Endothelial cell of umbilical vein (primary cell): ENCODE measurements around the gene ADCY9. TPM values are rescaled to one million over a fixed set of nuclear protein-coding genes. Genes with fewer than 3 reads are reported as not detected.
A peak's percentile ranks its signal among the peaks of the same experiment; 100 is the strongest.

ENCODE experiments used
- BruUV-seq: library from RNA; stranded (reverse); fragments of 400-500 nt; replicated peaks from 2 replicates; lab custom pipeline; 2021; lab: Mats Ljungman, UMichigan
- CTCF ChIA-PET: fragments of 300-600, 350-600 bp; sonication (Branson Sonifier 250); formaldehyde crosslinking; loops from one replicate; lab custom pipeline; 2021; ENCODE audit warnings: antibody characterized with exemption, inconsistent platforms; lab: Charles Lee
- POLR2A ChIA-PET: fragments of 300-600, 350-600 bp; sonication (Branson Sonifier 250); formaldehyde crosslinking; loops from one replicate; lab custom pipeline; 2021; ENCODE audit warnings: antibody characterized with exemption, inconsistent platforms; lab: Charles Lee
- DNase-seq: peaks from one replicate; pipeline ENCODE4 v3.0.0-alpha.2; 2011; ENCODE audit warnings: low read depth, low spot score
- FAIRE-seq: peaks from 2 replicates; lab custom pipeline; 2011; peaks lifted over from hg19 to GRCh38; lab: Jason Lieb, UNC
- H2AFZ ChIP-seq: 2 replicates; pipeline ENCODE4 v1.6.0; 2012; ENCODE audit warnings: low read depth, low read length, control low read depth, inconsistent platforms
- H3K27ac ChIP-seq: 2 replicates; pipeline ENCODE4 v1.5.1; 2011; ENCODE audit warnings: low read depth, mild to moderate bottlenecking, control low read depth, low read length, moderate library complexity; ENCODE audit not compliant: insufficient read depth
- H3K27me3 ChIP-seq, 2 experiments: 2 replicates each; pipeline versions ENCODE4 v1.6.0 to v1.6.1; 2011; ENCODE audit warnings: low read length in 2 of 2, mixed read lengths in 1 of 2; ENCODE audit not compliant: control insufficient read depth in 2 of 2, insufficient read depth in 2 of 2
- H3K36me3 ChIP-seq, 2 experiments: 2 replicates in 1 of 2; 3 replicates in 1 of 2; pipeline ENCODE4 v1.5.1; 2011; ENCODE audit warnings: low read length in 2 of 2, mild to moderate bottlenecking in 1 of 2, moderate library complexity in 1 of 2; ENCODE audit not compliant: control insufficient read depth in 2 of 2, insufficient read depth in 2 of 2; ENCODE audit errors: extremely low read depth in 1 of 2
- H3K4me1 ChIP-seq: 3 replicates; pipeline ENCODE4 v1.5.1; 2011; ENCODE audit warnings: mild to moderate bottlenecking, low read length; ENCODE audit not compliant: control insufficient read depth, insufficient read depth; ENCODE audit errors: extremely low read depth
- H3K4me2 ChIP-seq: 2 replicates; pipeline ENCODE4 v1.6.1; 2011; ENCODE audit warnings: low read length, control low read depth, mixed read lengths; ENCODE audit not compliant: insufficient read depth
- H3K4me3 ChIP-seq, 3 experiments: fragments of 200-600 bp in 1 of 3; sonication (generic), shearing (Covaris generic) in 1 of 3; replicated peaks in 1 of 3; 2 replicates each; pipeline ENCODE4 v1.5.1; 2011 to 2016; ENCODE audit warnings: control low read depth in 3 of 3, low read length in 3 of 3, mild to moderate bottlenecking in 2 of 3, inconsistent platforms in 1 of 3, low read depth in 1 of 3, moderate library complexity in 1 of 3; ENCODE audit not compliant: insufficient read depth in 1 of 3
- H3K79me2 ChIP-seq: 2 replicates; pipeline ENCODE4 v1.6.0; 2012; ENCODE audit warnings: low read length, inconsistent platforms; ENCODE audit not compliant: control insufficient read depth, insufficient read depth
- H3K9ac ChIP-seq: replicated peaks from 2 replicates; pipeline ENCODE3; 2011; ENCODE audit warnings: low read length, control low read depth; ENCODE audit not compliant: insufficient read depth; ENCODE audit errors: extremely low read depth
- H3K9me1 ChIP-seq: replicated peaks from 3 replicates; pipeline ENCODE4 v1.6.0; 2011; ENCODE audit warnings: mild to moderate bottlenecking, low read length; ENCODE audit not compliant: control insufficient read depth, insufficient read depth; ENCODE audit errors: extremely low read depth
- H3K9me3 ChIP-seq: replicated peaks from 2 replicates; pipeline ENCODE4 v1.5.1; 2012; ENCODE audit warnings: low read length, inconsistent platforms; ENCODE audit not compliant: control insufficient read depth, insufficient read depth
- H4K20me1 ChIP-seq: replicated peaks from 2 replicates; pipeline ENCODE3; 2011; ENCODE audit warnings: mild to moderate bottlenecking, low read length; ENCODE audit not compliant: control insufficient read depth, insufficient read depth; ENCODE audit errors: extremely low read depth
- CTCF ChIP-seq, 2 donors: IDR thresholded peaks; 1 replicate in 1 of 2; 2 replicates in 1 of 2; pipeline ENCODE4 v1.5.1; 2011; ENCODE audit warnings: low read length in 2 of 2, mild to moderate bottlenecking in 2 of 2, moderate library complexity in 2 of 2, control low read depth in 1 of 2, inconsistent platforms in 1 of 2, low read depth in 1 of 2; ENCODE audit not compliant: insufficient read depth in 1 of 2; ENCODE audit errors: extremely low read depth in 1 of 2
- EZH2 ChIP-seq: IDR thresholded peaks from 2 replicates; pipeline ENCODE4 v1.6.1; 2012; ENCODE audit warnings: borderline replicate concordance, low read depth, mild to moderate bottlenecking, moderate library complexity, low read length, inconsistent platforms; ENCODE audit not compliant: severe bottlenecking
- FOS ChIP-seq: IDR thresholded peaks from 2 replicates; pipeline ENCODE4 v1.6.1; 2011; ENCODE audit warnings: mild to moderate bottlenecking, low read length, moderate library complexity, borderline replicate concordance; ENCODE audit not compliant: insufficient read depth
- GATA2 ChIP-seq: IDR thresholded peaks from 2 replicates; pipeline ENCODE4 v1.7.0; 2011; ENCODE audit warnings: low read depth, mild to moderate bottlenecking, moderate library complexity, mixed read lengths, low read length; ENCODE audit not compliant: insufficient read length, insufficient read depth
- JUN ChIP-seq: IDR thresholded peaks from 2 replicates; pipeline ENCODE4 v1.6.1; 2011; ENCODE audit warnings: borderline replicate concordance, low read depth; ENCODE audit not compliant: insufficient read length, insufficient read depth
- MAX ChIP-seq: IDR thresholded peaks from 2 replicates; pipeline ENCODE4 v1.6.1; 2011; ENCODE audit not compliant: insufficient read depth, insufficient read length
- MYC ChIP-seq: IDR thresholded peaks from one replicate; pipeline ENCODE4 v1.6.1; 2011; ENCODE audit warnings: mild to moderate bottlenecking, low read depth, low read length
- POLR2A ChIP-seq: IDR thresholded peaks from 2 replicates; pipeline ENCODE4 v1.6.1; 2012; ENCODE audit warnings: low read depth, mild to moderate bottlenecking, control low read depth, low read length
- POLR2AphosphoS5 ChIP-seq: IDR thresholded peaks from 2 replicates; pipeline ENCODE4 v1.6.1; 2012; ENCODE audit warnings: low read depth, mild to moderate bottlenecking, control low read depth, low read length, moderate library complexity; ENCODE audit not compliant: insufficient read depth
- dilution Hi-C: fragments of 300-500 bp; cut with MboI; formaldehyde crosslinking; loops from one replicate; pipeline ENCODE4 v1.15.0; 2019; ENCODE audit warnings: low sequenced_read_pairs; ENCODE audit not compliant: extremely low pct_ligation_motif_present
- intact Hi-C: fragments of 100-400 bp; cut with micrococcal nuclease; formaldehyde crosslinking; loops from one replicate; pipeline ENCODE4 v1.10.0; 2022
- polyA plus RNA-seq, 4 experiments: library from polyadenylated mRNA; depleted of rRNA in 3 of 4; stranded (reverse) in 3 of 4; unstranded in 1 of 4; fragments of >200 nt; gene quantifications; 2 replicates each; pipeline versions ENCODE4 v1.2.1 to v1.2.3, GENCODE V29; 2011 to 2012; ENCODE audit warnings: missing spikeins in 1 of 4
- total RNA-seq: library from RNA; stranded (reverse); gene quantifications from 2 replicates; pipeline ENCODE4 v1.2.3, GENCODE V29; 2021

Gene ADCY9
- total and polyA plus RNA-seq, 2 donors (not counting 3 experiments of a cell fraction or from before 2014, with no cell fraction given) = 6.8 to 14.0 TPM

- Histone ChIP-seq H3K36me3 (no peaks in the 10 kb centered on the region), H3K4me3 (no peak overlapping the region), H3K4me2 (no peak overlapping the region), H3K4me1 (no peaks in the 10 kb centered on the region), H3K9me3 (no peaks in the 10 kb centered on the region), H3K9me1 (no peaks in the 10 kb centered on the region), H4K20me1 (no peaks in the 10 kb centered on the region), H3K27me3 (no peaks in the 10 kb centered on the region), H3K27ac (no peak overlapping the region), H3K9ac (no peak overlapping the region), H3K79me2 (no peaks in the 10 kb centered on the region), H2AFZ (no peak overlapping the region)
- CTCF ChIA-PET = interaction anchor here (0.6 kb wide), 1 partner anchor 19 kb away, joined by 3 read pairs; no protein-coding TSS in a partner anchor
- DNase-seq (no peak), FAIRE-seq (no peak)
- dilution Hi-C loops (no loop called here), intact Hi-C loops (no loop called here)
- POLR2A ChIA-PET = no interaction called here
- TF ChIP-seq POLR2AphosphoS5 = no peak
- no TSS peak for BruUV-seq
Measured at GRCh38 chr16:4021070-4021779, 95.0 kb downstream of the ADCY9 start.

GRCh38 chr16:4019371-4019791, 96.9 kb downstream of the ADCY9 start:
- dilution Hi-C loops = no loop called here
- BruUV-seq = no TSS peak
- H3K4me2 ChIP-seq = peak overlapping the region; percentile 50
- TF ChIP-seq EZH2 = no peak
- TF ChIP-seq GATA2 = no peak
- TF ChIP-seq POLR2AphosphoS5 = no peak
- no peak for TF ChIP-seq MYC
- TF ChIP-seq POLR2A = no peak
- TF ChIP-seq CTCF (IDR thresholded peaks at IDR 0.05; ENCODE audit: extremely low read depth in 1 of 2, insufficient read depth in 1 of 2, low read depth in 1 of 2, low read length in 2 of 2) = no peak
- no peak for TF ChIP-seq MAX
- TF ChIP-seq JUN = no peak
- no peak for TF ChIP-seq FOS
- ChIA-PET POLR2A (no interaction called here), CTCF (no interaction called here)
- FAIRE-seq (no peak), DNase-seq (peak; percentile 40)
- H3K9ac ChIP-seq = no peak overlapping the region
- H3K27me3 ChIP-seq = no peaks in the 10 kb centered on the region
- no peaks in the 10 kb centered on the region for H3K79me2 ChIP-seq
- no peaks in the 10 kb centered on the region for H3K36me3 ChIP-seq
- H3K4me3 ChIP-seq = peak overlapping the region; percentile 0 to 15 (median 14)
- intact Hi-C loops = loop anchor here (10.0 kb wide), 1 partner anchor 235 kb away; no protein-coding TSS in a partner anchor
- peaks cover 3% of the 10 kb centered on the region for H3K4me1 ChIP-seq
- no peaks in the 10 kb centered on the region for H3K9me3 ChIP-seq
- no peak overlapping the region for H3K27ac ChIP-seq
- H2AFZ ChIP-seq = peak overlapping the region; percentile 91
- H3K9me1 ChIP-seq = no peaks in the 10 kb centered on the region
- H4K20me1 ChIP-seq = no peaks in the 10 kb centered on the region
